IMR-90 (cell line): ENCODE data around the gene SLC38A6. TPM values are rescaled to one million over a fixed set of nuclear protein-coding genes. Genes with fewer than 3 reads are reported as not detected.

Experiments used
- ATAC-seq: fragments of 200-7000 bp; cut with Tn5 transposase; 2 replicates; pipeline ENCODE4 v1.9.1; 2020; ENCODE audit warnings: low read depth, mild to moderate bottlenecking, moderate library complexity
- BruUV-seq: library from RNA; stranded (reverse); fragments of 400-500 nt; replicated peaks from 2 replicates; lab custom pipeline; 2021; lab: Mats Ljungman, UMichigan
- CTCF ChIA-PET: fragments of 300-600 bp; formaldehyde crosslinking; extraction: SDS; loops from one replicate; lab custom pipeline; 2021; ENCODE audit warnings: antibody characterized with exemption; lab: Yijun Ruan, JAX
- POLR2A ChIA-PET: fragments of 300-600 bp; sonication (Branson Sonifier 250); formaldehyde crosslinking; loops from one replicate; lab custom pipeline; 2022; ENCODE audit warnings: antibody characterized with exemption; ENCODE audit not compliant: unreplicated experiment; lab: Charles Lee
- DNase-seq: peaks from one replicate; pipeline ENCODE4 v3.0.0; 2013
- H2AFZ ChIP-seq: replicated peaks from 2 replicates; pipeline ENCODE3; 2013; ENCODE audit warnings: low read length, mild to moderate bottlenecking; ENCODE audit not compliant: poor library complexity
- H2AK5ac ChIP-seq: 2 replicates; pipeline ENCODE4 v1.6.1; 2013; ENCODE audit warnings: low read depth, low read length, inconsistent platforms
- H2AK9ac ChIP-seq: replicated peaks from 2 replicates; pipeline ENCODE3; 2013; ENCODE audit warnings: mild to moderate bottlenecking, low read depth, low read length, moderate library complexity; ENCODE audit not compliant: poor library complexity
- H2BK120ac ChIP-seq: 2 replicates; pipeline ENCODE4 v1.6.1; 2013; ENCODE audit warnings: low read depth, low read length, inconsistent platforms
- H2BK15ac ChIP-seq: 3 replicates; pipeline ENCODE4 v1.6.1; 2013; ENCODE audit warnings: low read depth, low read length, inconsistent platforms
- H2BK20ac ChIP-seq: 2 replicates; pipeline ENCODE4 v1.6.1; 2013; ENCODE audit warnings: low read depth, mild to moderate bottlenecking, inconsistent platforms, low read length, moderate library complexity
- H2BK5ac ChIP-seq: 2 replicates; pipeline ENCODE4 v1.6.1; 2013; ENCODE audit warnings: mild to moderate bottlenecking, low read depth, low read length, inconsistent platforms; ENCODE audit not compliant: poor library complexity, severe bottlenecking
- H3K14ac ChIP-seq: replicated peaks from 2 replicates; pipeline ENCODE4 v1.6.1; 2013; ENCODE audit warnings: low read depth, low read length, inconsistent platforms
- H3K18ac ChIP-seq: 2 replicates; pipeline ENCODE4 v1.6.1; 2013; ENCODE audit warnings: low read depth, low read length, control low read depth
- H3K23ac ChIP-seq: 2 replicates; pipeline ENCODE4 v1.6.1; 2013; ENCODE audit warnings: low read depth, low read length, inconsistent platforms
- H3K27ac ChIP-seq: 2 replicates; pipeline ENCODE4 v1.5.1; 2013; ENCODE audit warnings: mild to moderate bottlenecking, control low read depth, low read length; ENCODE audit not compliant: insufficient read depth
- H3K27me3 ChIP-seq: 2 replicates; pipeline ENCODE4 v1.6.1; 2013; ENCODE audit warnings: low read length; ENCODE audit not compliant: control insufficient read depth, insufficient read depth
- H3K36me3 ChIP-seq: 2 replicates; pipeline ENCODE4 v1.6.1; 2013; ENCODE audit warnings: low read length, mixed read lengths; ENCODE audit not compliant: control insufficient read depth, insufficient read depth
- H3K4ac ChIP-seq: 2 replicates; pipeline ENCODE4 v1.6.1; 2013; ENCODE audit warnings: low read depth, low read length, inconsistent platforms
- H3K4me1 ChIP-seq: 2 replicates; pipeline ENCODE4 v1.6.1; 2013; ENCODE audit warnings: low read length, mixed read lengths; ENCODE audit not compliant: control insufficient read depth, insufficient read depth
- H3K4me2 ChIP-seq: 2 replicates; pipeline ENCODE4 v1.6.1; 2013; ENCODE audit warnings: low read depth, mild to moderate bottlenecking, control low read depth, low read length, moderate library complexity
- H3K4me3 ChIP-seq: 2 replicates; pipeline ENCODE4 v1.5.1; 2013; ENCODE audit warnings: low read depth, mild to moderate bottlenecking, control low read depth, low read length, moderate library complexity; ENCODE audit not compliant: insufficient read depth
- H3K56ac ChIP-seq: 2 replicates; pipeline ENCODE4 v1.6.1; 2013; ENCODE audit warnings: low read length, inconsistent platforms; ENCODE audit not compliant: insufficient read depth; ENCODE audit errors: extremely low read depth
- H3K79me1 ChIP-seq, 2 experiments: 2 replicates each; pipeline ENCODE4 v1.6.1; 2013; ENCODE audit warnings: low read length in 2 of 2, inconsistent platforms in 1 of 2, low read depth in 1 of 2
- H3K9ac ChIP-seq: 2 replicates; pipeline ENCODE4 v1.6.1; 2013; ENCODE audit warnings: low read depth, low read length, control low read depth
- H3K9me1 ChIP-seq: 2 replicates; pipeline ENCODE4 v1.6.1; 2013; ENCODE audit warnings: low read length, inconsistent platforms; ENCODE audit not compliant: insufficient read depth
- H3K9me3 ChIP-seq: 2 replicates; pipeline ENCODE4 v1.6.1; 2013; ENCODE audit warnings: low read length; ENCODE audit not compliant: control insufficient read depth, insufficient read depth
- H4K20me1 ChIP-seq: 2 replicates; pipeline ENCODE4 v1.6.1; 2013; ENCODE audit warnings: low read length, inconsistent platforms; ENCODE audit not compliant: insufficient read depth
- H4K5ac ChIP-seq: 2 replicates; pipeline ENCODE4 v1.6.1; 2013; ENCODE audit warnings: mild to moderate bottlenecking, low read depth, low read length, control low read depth
- H4K8ac ChIP-seq, 2 experiments: 2 replicates each; pipeline ENCODE4 v1.6.1; 2013; ENCODE audit warnings: low read depth in 2 of 2, low read length in 2 of 2, control low read depth in 1 of 2, inconsistent platforms in 1 of 2
- H4K91ac ChIP-seq: 2 replicates; pipeline ENCODE4 v1.6.1; 2013; ENCODE audit warnings: low read depth, low read length, inconsistent platforms; ENCODE audit not compliant: insufficient read depth
- BHLHE40 ChIP-seq: fragments of 150-350 bp; IDR thresholded peaks from 2 replicates; pipeline ENCODE4 v1.6.1; 2016; ENCODE audit warnings: mild to moderate bottlenecking, low read depth, low read length
- CEBPB ChIP-seq: IDR thresholded peaks from 2 replicates; pipeline ENCODE4 v1.6.1; 2012; ENCODE audit warnings: low read depth, low read length, improper control_type of control experiment
- CHD1 ChIP-seq: IDR thresholded peaks from 2 replicates; pipeline ENCODE4 v1.6.1; 2012; ENCODE audit warnings: low read depth, low read length, improper control_type of control experiment
- FOS ChIP-seq: fragments of 150-350 bp; IDR thresholded peaks from 2 replicates; pipeline ENCODE4 v1.6.1; 2016; ENCODE audit warnings: low read depth, low read length
- MAFK ChIP-seq: IDR thresholded peaks from 2 replicates; pipeline ENCODE4 v1.6.1; 2012; ENCODE audit warnings: low read depth, low read length, improper control_type of control experiment
- MAZ ChIP-seq: IDR thresholded peaks from 2 replicates; pipeline ENCODE4 v1.6.1; 2012; ENCODE audit warnings: low read depth, mild to moderate bottlenecking, low read length, improper control_type of control experiment, moderate library complexity, borderline replicate concordance
- MXI1 ChIP-seq: IDR thresholded peaks from 2 replicates; pipeline ENCODE4 v1.6.1; 2012; ENCODE audit warnings: low read depth, mild to moderate bottlenecking, low read length, moderate library complexity, borderline replicate concordance
- NFE2L2 ChIP-seq: fragments of 150-350 bp; IDR thresholded peaks from 2 replicates; pipeline ENCODE4 v1.6.1; 2016; ENCODE audit warnings: low read depth, mild to moderate bottlenecking, low read length
- POLR2A ChIP-seq: IDR thresholded peaks from 2 replicates; pipeline ENCODE4 v1.6.1; 2012; ENCODE audit warnings: mild to moderate bottlenecking, low read depth, low read length
- RAD21 ChIP-seq: IDR thresholded peaks from 2 replicates; pipeline ENCODE4 v1.6.1; 2012; ENCODE audit warnings: low read length, improper control_type of control experiment
- RCOR1 ChIP-seq: IDR thresholded peaks from 2 replicates; pipeline ENCODE4 v1.6.1; 2012; ENCODE audit warnings: mild to moderate bottlenecking, low read length, improper control_type of control experiment; ENCODE audit not compliant: insufficient replicate concordance
- RFX5 ChIP-seq: IDR thresholded peaks from 2 replicates; pipeline ENCODE4 v1.8.0; 2012; ENCODE audit warnings: low read depth, mild to moderate bottlenecking, low read length, moderate library complexity
- SMC3 ChIP-seq: fragments of 150-350 bp; IDR thresholded peaks from 2 replicates; pipeline ENCODE4 v1.6.1; 2016; ENCODE audit warnings: low read depth, mild to moderate bottlenecking, antibody characterized with exemption, low read length, moderate library complexity
- WGBS, 2 experiments: methylation state at CpG; one replicate each; pipeline versions ENCODE4 v1.1.5 to v1.1.7; 2013; ENCODE audit warnings: missing lambda C conversion rate in 2 of 2; ENCODE audit not compliant: insufficient read length in 1 of 2; ENCODE audit errors: extremely low coverage in 2 of 2; 5-methylcytosine and 5-hydroxymethylcytosine counted together
- dilution Hi-C: fragments of 300-500 bp; cut with HindIII; formaldehyde crosslinking; loops from one replicate; pipeline ENCODE4 v1.14.3; 2018; ENCODE audit warnings: low sequenced_read_pairs; ENCODE audit not compliant: unreplicated experiment
- in situ Hi-C: fragments of 300-500 bp; cut with MboI; formaldehyde crosslinking; loops from 3 replicates; pipeline ENCODE4 v1.14.3; 2019; ENCODE audit warnings: low sequenced_read_pairs, inconsistent platforms, mixed read lengths
- intact Hi-C: fragments of 100-400 bp; cut with micrococcal nuclease; formaldehyde crosslinking; loops from 2 replicates; pipeline ENCODE4 v1.10.0; 2022
- polyA plus RNA-seq, 3 experiments: library from polyadenylated mRNA; depleted of rRNA; stranded (reverse); fragments of >200 nt; gene quantifications; 2 replicates each; pipeline ENCODE4 v1.2.3, GENCODE V29; 2012; ENCODE audit warnings: low replicate concordance in 1 of 3
- total RNA-seq: library from RNA; depleted of rRNA; stranded (reverse); fragments of >200 nt; gene quantifications from 2 replicates; pipeline ENCODE4 v1.2.3, GENCODE V29; 2012
- TF ChIP-seq, protein P1 (sequence below): conservative IDR thresholded peaks from 2 replicates; pipeline ENCODE4 v1.5.1; 2012; ENCODE audit warnings: mild to moderate bottlenecking, low read depth, low read length, improper control_type of control experiment
- TF ChIP-seq, protein P2 (sequence below): fragments of 150-350 bp; IDR thresholded peaks from 2 replicates; pipeline ENCODE4 v1.6.1; 2016; ENCODE audit warnings: low read depth, mild to moderate bottlenecking, low read length, moderate library complexity, borderline replicate concordance
- TF ChIP-seq, protein P3 (sequence below): fragments of 150-350 bp; IDR thresholded peaks from 2 replicates; pipeline ENCODE4 v1.6.1; 2017; ENCODE audit warnings: mild to moderate bottlenecking, antibody characterized with exemption, low read length, low read depth

The SLC38A6 gene
- total and polyA plus RNA-seq, 2 of the 4 experiments (the other 2 are of a cell fraction): 15.5 to 18.3 TPM

DNA sequence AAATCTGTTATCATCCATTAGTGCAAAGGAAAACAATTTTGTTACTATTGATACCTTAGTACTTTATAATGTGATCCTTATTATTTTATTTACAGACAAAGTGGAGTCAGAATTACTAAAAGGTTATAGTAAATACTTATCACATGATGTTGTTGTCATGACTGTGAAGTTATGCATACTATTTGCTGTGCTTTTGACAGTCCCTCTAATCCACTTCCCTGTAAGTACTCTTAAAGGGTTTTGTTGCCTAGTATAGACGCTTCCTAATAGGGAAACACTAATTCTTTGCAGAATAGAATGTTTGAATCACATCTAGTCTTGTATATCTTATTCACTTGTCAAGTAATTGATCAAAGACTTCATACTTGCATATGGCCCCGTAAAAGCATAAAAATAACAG, 69.4 kb downstream of the SLC38A6 start:
- TF ChIP-seq CHD1: no peak
- TF ChIP-seq, protein P1, sequence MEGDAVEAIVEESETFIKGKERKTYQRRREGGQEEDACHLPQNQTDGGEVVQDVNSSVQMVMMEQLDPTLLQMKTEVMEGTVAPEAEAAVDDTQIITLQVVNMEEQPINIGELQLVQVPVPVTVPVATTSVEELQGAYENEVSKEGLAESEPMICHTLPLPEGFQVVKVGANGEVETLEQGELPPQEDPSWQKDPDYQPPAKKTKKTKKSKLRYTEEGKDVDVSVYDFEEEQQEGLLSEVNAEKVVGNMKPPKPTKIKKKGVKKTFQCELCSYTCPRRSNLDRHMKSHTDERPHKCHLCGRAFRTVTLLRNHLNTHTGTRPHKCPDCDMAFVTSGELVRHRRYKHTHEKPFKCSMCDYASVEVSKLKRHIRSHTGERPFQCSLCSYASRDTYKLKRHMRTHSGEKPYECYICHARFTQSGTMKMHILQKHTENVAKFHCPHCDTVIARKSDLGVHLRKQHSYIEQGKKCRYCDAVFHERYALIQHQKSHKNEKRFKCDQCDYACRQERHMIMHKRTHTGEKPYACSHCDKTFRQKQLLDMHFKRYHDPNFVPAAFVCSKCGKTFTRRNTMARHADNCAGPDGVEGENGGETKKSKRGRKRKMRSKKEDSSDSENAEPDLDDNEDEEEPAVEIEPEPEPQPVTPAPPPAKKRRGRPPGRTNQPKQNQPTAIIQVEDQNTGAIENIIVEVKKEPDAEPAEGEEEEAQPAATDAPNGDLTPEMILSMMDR: no peak
- no peak for TF ChIP-seq BHLHE40
- no peak for TF ChIP-seq NFE2L2
- no peak for TF ChIP-seq MXI1
- TF ChIP-seq, protein P2, sequence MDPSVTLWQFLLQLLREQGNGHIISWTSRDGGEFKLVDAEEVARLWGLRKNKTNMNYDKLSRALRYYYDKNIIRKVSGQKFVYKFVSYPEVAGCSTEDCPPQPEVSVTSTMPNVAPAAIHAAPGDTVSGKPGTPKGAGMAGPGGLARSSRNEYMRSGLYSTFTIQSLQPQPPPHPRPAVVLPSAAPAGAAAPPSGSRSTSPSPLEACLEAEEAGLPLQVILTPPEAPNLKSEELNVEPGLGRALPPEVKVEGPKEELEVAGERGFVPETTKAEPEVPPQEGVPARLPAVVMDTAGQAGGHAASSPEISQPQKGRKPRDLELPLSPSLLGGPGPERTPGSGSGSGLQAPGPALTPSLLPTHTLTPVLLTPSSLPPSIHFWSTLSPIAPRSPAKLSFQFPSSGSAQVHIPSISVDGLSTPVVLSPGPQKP: no peak
- TF ChIP-seq RAD21: no peak
- TF ChIP-seq SMC3: no peak
- TF ChIP-seq RFX5: no peak
- TF ChIP-seq CEBPB: no peak
- no peak for TF ChIP-seq POLR2A
- TF ChIP-seq FOS: no peak
- TF ChIP-seq, protein P3, sequence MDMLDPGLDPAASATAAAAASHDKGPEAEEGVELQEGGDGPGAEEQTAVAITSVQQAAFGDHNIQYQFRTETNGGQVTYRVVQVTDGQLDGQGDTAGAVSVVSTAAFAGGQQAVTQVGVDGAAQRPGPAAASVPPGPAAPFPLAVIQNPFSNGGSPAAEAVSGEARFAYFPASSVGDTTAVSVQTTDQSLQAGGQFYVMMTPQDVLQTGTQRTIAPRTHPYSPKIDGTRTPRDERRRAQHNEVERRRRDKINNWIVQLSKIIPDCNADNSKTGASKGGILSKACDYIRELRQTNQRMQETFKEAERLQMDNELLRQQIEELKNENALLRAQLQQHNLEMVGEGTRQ: no peak
- no peak for TF ChIP-seq MAFK
- no peak for TF ChIP-seq RCOR1
- TF ChIP-seq MAZ: no peak
- no peak overlapping the region for H2BK15ac ChIP-seq
- peaks cover 2% of the 10 kb centered on the region; the same call in 1 of the 2 replicates for H3K4me1 ChIP-seq
- in situ Hi-C loops: no loop called here
- H3K36me3 ChIP-seq: peaks cover 3% of the 10 kb centered on the region; the same call in 1 of the 2 replicates
- H2AFZ ChIP-seq: no peak overlapping the region
- H2BK20ac ChIP-seq: no peak overlapping the region
- H4K20me1 ChIP-seq: no peaks in the 10 kb centered on the region
- no peaks in the 10 kb centered on the region; a peak in 1 of 4 replicates for H3K79me1 ChIP-seq
- no CpG with 5 or more reads among the region's 2 CpGs for WGBS, 2 experiments
- no peak overlapping the region for H2AK9ac ChIP-seq
- BruUV-seq: no TSS peak
- CTCF ChIA-PET: no interaction called here
- POLR2A ChIA-PET: no interaction called here
- no peak overlapping the region for H3K18ac ChIP-seq
- ATAC-seq (peak; percentile 53; the same call in 1 of the 2 replicates), DNase-seq (no peak)
- no peak overlapping the region for H3K56ac ChIP-seq
- no peak overlapping the region for H2AK5ac ChIP-seq
- no peak overlapping the region for H3K4me2 ChIP-seq
- no peak overlapping the region for H4K91ac ChIP-seq
- no peak overlapping the region for H2BK120ac ChIP-seq
- no peak overlapping the region for H2BK5ac ChIP-seq
- peaks cover 4% of the 10 kb centered on the region; the same call in 1 of the 2 replicates for H3K9me3 ChIP-seq
- dilution Hi-C loops: no loop called here
- intact Hi-C loops: no loop called here
- no peak overlapping the region for H3K14ac ChIP-seq
- no peak overlapping the region for H3K9ac ChIP-seq
- no peak overlapping the region for H4K5ac ChIP-seq
- H3K4ac ChIP-seq: no peak overlapping the region
- H3K9me1 ChIP-seq: peaks cover 6% of the 10 kb centered on the region; the same call in 1 of the 2 replicates
- no peak overlapping the region for H4K8ac ChIP-seq
- H3K4me3 ChIP-seq: no peak overlapping the region
- H3K27ac ChIP-seq: no peak overlapping the region
- no peak overlapping the region for H3K23ac ChIP-seq
- no peaks in the 10 kb centered on the region for H3K27me3 ChIP-seq
